K562 (cell line): ENCODE data around the gene SET. TPM values are rescaled to one million over a fixed set of nuclear protein-coding genes. Genes with fewer than 3 reads are reported as not detected.

Experiments
- CHD1 ChIP-seq: fragments of 200-600 bp; sonication (generic); IDR thresholded peaks from one replicate; pipeline ENCODE4 v1.6.1; 2012; ENCODE audit warnings: mild to moderate bottlenecking, moderate library complexity, low read length, inconsistent platforms
- ELF2 ChIP-seq: fragments of 250-450 bp; sonication (Bioruptor Pico); IDR thresholded peaks from 2 replicates; pipeline ENCODE4 v1.5.0; 2021; ENCODE audit warnings: mild to moderate bottlenecking
- ETS1 ChIP-seq: conservative IDR thresholded peaks from 2 replicates; pipeline ENCODE4 v1.6.1; 2011; ENCODE audit warnings: low read depth, mild to moderate bottlenecking, low read length; ENCODE audit not compliant: control insufficient read depth
- FOXJ3 ChIP-seq: sonication (generic); formaldehyde crosslinking; IDR thresholded peaks from 2 replicates; pipeline ENCODE4 v1.4.0; 2020; ENCODE audit warnings: mild to moderate bottlenecking, missing genetic modification reagents
- MAZ ChIP-seq, 2 experiments: fragments of 450-650 bp in 1 of 2; sonication (generic) in 1 of 2; formaldehyde crosslinking; IDR thresholded peaks in 1 of 2; conservative IDR thresholded peaks in 1 of 2; 2 replicates each; pipeline versions ENCODE4 v1.4.0 to v1.5.0; 2020; ENCODE audit warnings: mild to moderate bottlenecking in 1 of 2, missing genetic modification reagents in 1 of 2
- NFIC ChIP-seq: fragments of 450-650 bp; IDR thresholded peaks from 2 replicates; pipeline ENCODE4 v1.6.1; 2017; ENCODE audit warnings: mild to moderate bottlenecking, inconsistent platforms
- POLR3G ChIP-seq: IDR thresholded peaks from 2 replicates; pipeline ENCODE4 v1.6.1; 2011; ENCODE audit not compliant: insufficient read length, insufficient replicate concordance; ENCODE audit errors: extremely low read depth
- RBM17 ChIP-seq: fragments of 200-400 bp; formaldehyde crosslinking; IDR thresholded peaks from 2 replicates; pipeline ENCODE4 v1.6.1; 2017; ENCODE audit warnings: low read depth, mild to moderate bottlenecking, low read length, borderline replicate concordance
- THAP7 ChIP-seq: fragments of 250-450 bp; sonication (Bioruptor Pico); IDR thresholded peaks from 2 replicates; pipeline ENCODE4 v1.5.0; 2021
- ZFP30 ChIP-seq: fragments of 250-450 bp; sonication (Bioruptor Pico); IDR thresholded peaks from 2 replicates; pipeline ENCODE4 v1.8.0; 2022; ENCODE audit warnings: moderate library complexity, mild to moderate bottlenecking, inconsistent platforms, borderline replicate concordance
- ZNF263 ChIP-seq: sonication (generic); formaldehyde crosslinking; IDR thresholded peaks from 2 replicates; pipeline ENCODE4 v1.8.0; 2022; ENCODE audit warnings: mild to moderate bottlenecking, missing genetic modification reagents, borderline replicate concordance
- ZNF354B ChIP-seq: fragments of 250-450 bp; sonication (Bioruptor Pico); IDR thresholded peaks from 2 replicates; pipeline ENCODE4 v1.4.0; 2020
- ZNF592 ChIP-seq: fragments of 450-650 bp; IDR thresholded peaks from 2 replicates; pipeline ENCODE4 v1.6.1; 2017; ENCODE audit warnings: antibody characterized with exemption, mild to moderate bottlenecking
- ZNF609 ChIP-seq: sonication (generic); formaldehyde crosslinking; IDR thresholded peaks from 2 replicates; pipeline ENCODE4 v1.8.1; 2023; ENCODE audit warnings: missing genetic modification reagents, mild to moderate bottlenecking, borderline replicate concordance
- polyA plus RNA-seq, 8 experiments: library from polyadenylated mRNA; depleted of rRNA in 4 of 8; stranded (reverse) in 5 of 8; unstranded in 3 of 8; fragments of >200 nt; fragmentation: Nextera tagmentation in 2 of 8; fragmentation: Illumina TruSeq in 1 of 8; extraction: Ambion mirVana in 2 of 8; extraction: Trizol in 1 of 8; gene quantifications; 2 replicates each; pipeline versions ENCODE4 v1.2.1 to v1.2.3, GENCODE V29; 2011 to 2014; ENCODE audit warnings: inconsistent platforms in 1 of 8, missing spikeins in 1 of 8
- total RNA-seq, 7 experiments: library from RNA; depleted of rRNA in 6 of 7; stranded (reverse); fragments of >200 nt in 6 of 7; fragmentation: Illumina TruSeq in 2 of 7; extraction: Trizol in 2 of 7; gene quantifications; 2 replicates each; pipeline versions ENCODE4 v1.2.1 to v1.2.3, GENCODE V29; 2011 to 2021; ENCODE audit warnings: low replicate concordance in 1 of 7

Gene SET
- total and polyA plus RNA-seq, 9 of the 15 experiments (the other 6 are each of a cell fraction or from before 2014, with no cell fraction given) = 404 to 1,447 (median 907) TPM

- TF ChIP-seq ZNF609 (CRISPR knock-in tag) (no peak), MAZ (CRISPR knock-in tag; conservative IDR thresholded peaks at IDR 0.05 in 1 of 2, IDR thresholded peaks at IDR 0.05 in 1 of 2) (peak in 1 of 2 experiments; percentile 32; a peak in 3 of 4 replicates), CHD1 (peak; percentile 84), THAP7 (0 out of 2 replicates have a peak, but pooled peaks have one; percentile 59), ZNF354B (CRISPR knock-in tag) (no peak), RBM17 (no peak), POLR3G (no peak), FOXJ3 (no peak), ZNF263 (CRISPR knock-in tag) (0 out of 2 replicates have a peak, but pooled peaks have one; percentile 2), ELF2 (CRISPR knock-in tag) (no peak), ETS1 (peak; percentile 84), ZNF592 (no peak), NFIC (no peak), ZFP30 (no peak)
These were observed 312 bp downstream of the SET start (continued) for GRCh38 chr9:128689293-128689774.
